ENCODE results near the gene HES4.

- TF ChIP-seq CTCF (IDR thresholded peaks at IDR 0.05) = no peak
- TF ChIP-seq POLR2A (IDR thresholded peaks at IDR 0.05) = no peak
- no peak for TF ChIP-seq EP300 (IDR thresholded peaks at IDR 0.05)
- TF ChIP-seq POLR2AphosphoS5 (IDR thresholded peaks at IDR 0.05) = no peak
Measured at GRCh38 chr1:966135-966703, 33.7 kb downstream of the HES4 start, which contains the start of gene PLEKHN1.
